Mesendoderm (in vitro differentiated cells): ENCODE results near the gene MAP7D2. TPM values are rescaled to one million over a fixed set of nuclear protein-coding genes. Genes with fewer than 3 reads are reported as not detected.
A peak's percentile ranks its signal among the peaks of the same experiment; 100 is the strongest.
"Not testable (repeated sequence)": the region's sequence is repeated elsewhere in the genome, so short reads cannot be mapped to it uniquely, and the experiment has no call there.

ENCODE experiments used
- DNase-seq: peaks from one replicate; pipeline ENCODE4 v3.0.0; 2013
- H2AK5ac ChIP-seq: 2 replicates; pipeline ENCODE4 v1.6.1; 2013; ENCODE audit warnings: low read length, inconsistent platforms
- H2BK120ac ChIP-seq: 2 replicates; pipeline ENCODE4 v1.6.1; 2013; ENCODE audit warnings: low read depth, mild to moderate bottlenecking, low read length, moderate library complexity, mixed read lengths
- H2BK15ac ChIP-seq: replicated peaks from 2 replicates; pipeline ENCODE4 v1.6.1; 2013; ENCODE audit warnings: low read depth, mild to moderate bottlenecking, moderate library complexity
- H2BK5ac ChIP-seq: 2 replicates; pipeline ENCODE4 v1.6.1; 2013; ENCODE audit warnings: low read length, inconsistent platforms
- H3K18ac ChIP-seq: 2 replicates; pipeline ENCODE4 v1.6.1; 2013; ENCODE audit warnings: mild to moderate bottlenecking, low read length, mixed read lengths
- H3K23ac ChIP-seq: one replicate; pipeline ENCODE4 v1.6.1; 2013; ENCODE audit warnings: low read length
- H3K27ac ChIP-seq: 2 replicates; pipeline ENCODE4 v1.5.1; 2013; ENCODE audit warnings: low read depth, mild to moderate bottlenecking, inconsistent platforms, low read length, moderate library complexity
- H3K27me3 ChIP-seq: 2 replicates; pipeline ENCODE4 v1.6.1; 2013; ENCODE audit warnings: low read length, control low read depth, mild to moderate bottlenecking, inconsistent platforms; ENCODE audit not compliant: insufficient read depth, poor library complexity
- H3K36me3 ChIP-seq: 2 replicates; pipeline ENCODE4 v1.6.1; 2013; ENCODE audit warnings: low read length, inconsistent platforms; ENCODE audit not compliant: control insufficient read depth, insufficient read depth
- H3K4ac ChIP-seq: one replicate; pipeline ENCODE4 v1.6.1; 2013; ENCODE audit warnings: low read depth, mild to moderate bottlenecking, low read length, moderate library complexity
- H3K4me1 ChIP-seq: 2 replicates; pipeline ENCODE4 v1.6.1; 2013; ENCODE audit warnings: low read depth, low read length, inconsistent platforms; ENCODE audit not compliant: control insufficient read depth
- H3K4me2 ChIP-seq: 2 replicates; pipeline ENCODE4 v1.6.1; 2013; ENCODE audit warnings: low read length
- H3K4me3 ChIP-seq: 2 replicates; pipeline ENCODE4 v1.5.1; 2013; ENCODE audit warnings: mild to moderate bottlenecking, low read length
- H3K56ac ChIP-seq: one replicate; pipeline ENCODE4 v1.6.1; 2013; ENCODE audit warnings: low read length
- H3K79me1 ChIP-seq: 2 replicates; pipeline ENCODE4 v1.6.1; 2013; ENCODE audit warnings: low read length, inconsistent platforms
- H3K79me2 ChIP-seq: 2 replicates; pipeline ENCODE4 v1.6.1; 2013; ENCODE audit warnings: mild to moderate bottlenecking, low read length; ENCODE audit not compliant: control insufficient read depth, insufficient read depth
- H3K9ac ChIP-seq: 2 replicates; pipeline ENCODE4 v1.6.1; 2013; ENCODE audit warnings: low read length, inconsistent platforms
- H4K5ac ChIP-seq: one replicate; pipeline ENCODE4 v1.6.1; 2013; ENCODE audit warnings: low read length
- H4K8ac ChIP-seq: one replicate; pipeline ENCODE4 v1.6.1; 2013; ENCODE audit warnings: low read depth, mild to moderate bottlenecking, control low read depth, low read length, moderate library complexity
- WGBS: extraction: QIAGEN DNeasy Blood & Tissue Kit; methylation state at CpG from one replicate; pipeline ENCODE4 v1.1.7; 2013; ENCODE audit warnings: low lambda C conversion rate, missing lambda C conversion rate; ENCODE audit not compliant: insufficient coverage; ENCODE audit errors: extremely low coverage; 5-methylcytosine and 5-hydroxymethylcytosine counted together
- polyA plus RNA-seq, 2 experiments: library from polyadenylated mRNA; stranded (reverse); fragments of 200-250 nt; gene quantifications; one replicate each; pipeline ENCODE4 v1.2.3, GENCODE V29; 2013

The MAP7D2 gene
- polyA plus RNA-seq (2013, experiment 1 of 2), result 0.79 TPM
- polyA plus RNA-seq (2013, experiment 2 of 2), result 0.85 TPM

- H2BK5ac ChIP-seq, result no peak within 1 kb of the TSS
- peak; percentile 2 for DNase-seq
- H3K27me3 ChIP-seq, result no peaks in the 10 kb centered on the region
- no peak within 1 kb of the TSS for H3K23ac ChIP-seq
- H3K4ac ChIP-seq, result no peak within 1 kb of the TSS
- no peaks in the 10 kb centered on the region for H3K4me1 ChIP-seq
- no peaks in the 10 kb centered on the region for H3K36me3 ChIP-seq
- H2AK5ac ChIP-seq, result no peak within 1 kb of the TSS
- H3K27ac ChIP-seq, result no peak within 1 kb of the TSS
- H3K79me2 ChIP-seq, result no peaks in the 10 kb centered on the region
- no peak within 1 kb of the TSS for H3K4me3 ChIP-seq
- H3K18ac ChIP-seq, result no peak within 1 kb of the TSS
- peak within 1 kb of the TSS; percentile 15 for H3K56ac ChIP-seq
- peak within 1 kb of the TSS; percentile 25 for H3K4me2 ChIP-seq
- H4K5ac ChIP-seq, result no peak within 1 kb of the TSS
- no peak within 1 kb of the TSS for H2BK15ac ChIP-seq
- no peak within 1 kb of the TSS for H4K8ac ChIP-seq
- H2BK120ac ChIP-seq, result no peak within 1 kb of the TSS
- H3K9ac ChIP-seq, result no peak within 1 kb of the TSS
- H3K79me1 ChIP-seq, result no peaks in the 10 kb centered on the region
- no CpG with 5 or more reads among the region's 91 CpGs for WGBS
These were observed at the start of gene MAP7D2 for GRCh38 chrX:20116577-20117240. Gene MAP7D2, minus strand, starts transcription at chrX:20116907. Its CDS starts 28 bp downstream, at chrX:20116879.

- not testable (repeated sequence) for H3K4me2 ChIP-seq, H3K4me1 ChIP-seq, H2BK15ac ChIP-seq, H4K5ac ChIP-seq, H3K56ac ChIP-seq, H4K8ac ChIP-seq, H3K27me3 ChIP-seq, H3K4ac ChIP-seq, H2BK5ac ChIP-seq, H3K27ac ChIP-seq, H2BK120ac ChIP-seq, H3K79me2 ChIP-seq, H3K79me1 ChIP-seq, H3K23ac ChIP-seq, H3K4me3 ChIP-seq, DNase-seq, H3K9ac ChIP-seq, H3K36me3 ChIP-seq, H2AK5ac ChIP-seq, H3K18ac ChIP-seq
These were observed 45.8 kb upstream of the MAP7D2 start for GRCh38 chrX:20162516-20162915.

- Histone ChIP-seq H3K4me3 (no peak overlapping the region), H3K79me1 (no peaks in the 10 kb centered on the region), H3K23ac (no peak overlapping the region), H2BK15ac (no peak overlapping the region), H3K4ac (no peak overlapping the region), H4K5ac (no peak overlapping the region), H3K27ac (no peak overlapping the region), H4K8ac (no peak overlapping the region), H2BK5ac (no peak overlapping the region), H3K36me3 (no peaks in the 10 kb centered on the region), H3K79me2 (no peaks in the 10 kb centered on the region), H3K56ac (no peak overlapping the region), H3K4me1 (no peaks in the 10 kb centered on the region), H3K27me3 (no peaks in the 10 kb centered on the region), H3K4me2 (no peak overlapping the region), H3K9ac (no peak overlapping the region), H2AK5ac (no peak overlapping the region), H3K18ac (no peak overlapping the region), H2BK120ac (no peak overlapping the region)
- DNase-seq, result no peak
- no CpG with 5 or more reads among the region's 4 CpGs for WGBS
These were observed 43.2 kb upstream of the MAP7D2 start for GRCh38 chrX:20159797-20160385.

GRCh38 chrX:20151689-20152088 lies 35.0 kb upstream of the MAP7D2 start:
- Histone ChIP-seq H2BK5ac (no peak overlapping the region), H4K8ac (no peak overlapping the region), H2BK120ac (no peak overlapping the region), H3K4me2 (no peak overlapping the region), H3K9ac (no peak overlapping the region), H3K18ac (no peak overlapping the region), H3K27me3 (no peaks in the 10 kb centered on the region), H3K4me3 (no peak overlapping the region), H3K36me3 (no peaks in the 10 kb centered on the region), H3K23ac (no peak overlapping the region), H3K56ac (no peak overlapping the region), H2BK15ac (no peak overlapping the region), H3K4me1 (no peaks in the 10 kb centered on the region), H3K79me1 (no peaks in the 10 kb centered on the region), H3K4ac (no peak overlapping the region), H4K5ac (no peak overlapping the region), H3K27ac (no peak overlapping the region), H2AK5ac (no peak overlapping the region), H3K79me2 (no peaks in the 10 kb centered on the region)
- no CpG with 5 or more reads among the region's 3 CpGs for whole genome bisulfite sequencing
- DNase-seq, result no peak

- Histone ChIP-seq H2AK5ac (no peak overlapping the region), H2BK5ac (no peak overlapping the region), H4K5ac (no peak overlapping the region), H3K4me2 (no peak overlapping the region), H3K27ac (no peak overlapping the region), H2BK15ac (no peak overlapping the region), H4K8ac (no peak overlapping the region), H3K4me3 (no peak overlapping the region), H3K9ac (no peak overlapping the region), H3K36me3 (no peaks in the 10 kb centered on the region), H3K18ac (no peak overlapping the region), H3K27me3 (no peaks in the 10 kb centered on the region), H3K4me1 (no peaks in the 10 kb centered on the region), H2BK120ac (no peak overlapping the region), H3K79me1 (no peaks in the 10 kb centered on the region), H3K56ac (no peak overlapping the region), H3K79me2 (no peaks in the 10 kb centered on the region), H3K23ac (no peak overlapping the region), H3K4ac (no peak overlapping the region)
- no peak for DNase-seq
- WGBS, result no CpG with 5 or more reads among the region's 2 CpGs
These were observed 32.6 kb upstream of the MAP7D2 start for GRCh38 chrX:20149326-20149725.

- H4K5ac ChIP-seq, result no peak overlapping the region
- no peaks in the 10 kb centered on the region for H3K27me3 ChIP-seq
- H3K4me3 ChIP-seq, result no peak overlapping the region
- no peak overlapping the region for H3K18ac ChIP-seq
- no peak overlapping the region for H4K8ac ChIP-seq
- no peak overlapping the region for H3K9ac ChIP-seq
- H2BK120ac ChIP-seq, result no peak overlapping the region
- no peaks in the 10 kb centered on the region for H3K4me1 ChIP-seq
- no peak overlapping the region for H2BK5ac ChIP-seq
- no peak overlapping the region for H3K27ac ChIP-seq
- WGBS, result no CpG with 5 or more reads among the region's 1 CpG
- H3K79me1 ChIP-seq, result no peaks in the 10 kb centered on the region
- H3K23ac ChIP-seq, result no peak overlapping the region
- no peaks in the 10 kb centered on the region for H3K36me3 ChIP-seq
- no peak overlapping the region for H3K4ac ChIP-seq
- no peaks in the 10 kb centered on the region for H3K79me2 ChIP-seq
- no peak overlapping the region for H2AK5ac ChIP-seq
- H3K56ac ChIP-seq, result no peak overlapping the region
- DNase-seq, result no peak
- no peak overlapping the region for H3K4me2 ChIP-seq
- no peak overlapping the region for H2BK15ac ChIP-seq
These were observed 30.9 kb upstream of the MAP7D2 start for GRCh38 chrX:20147561-20147960.
